OCI-LY1 (cell line): ENCODE results near the gene GPR143.

Experiments used
- EZH2 ChIP-seq: fragments of 200-600 bp; sonication (generic), shearing (Covaris generic); IDR thresholded peaks from 2 replicates; pipeline ENCODE4 v1.8.0; 2017; ENCODE audit warnings: borderline replicate concordance, mixed run types, mild to moderate bottlenecking, antibody characterized with exemption, low read length, moderate library complexity, mixed read lengths
- TF ChIP-seq, protein P1 (sequence below): fragments of 200-600 bp; sonication (generic), shearing (Covaris generic); IDR thresholded peaks from 2 replicates; pipeline ENCODE4 v1.5.1; 2017; ENCODE audit warnings: mild to moderate bottlenecking, antibody characterized with exemption, low read length, moderate library complexity, mixed read lengths

DNA sequence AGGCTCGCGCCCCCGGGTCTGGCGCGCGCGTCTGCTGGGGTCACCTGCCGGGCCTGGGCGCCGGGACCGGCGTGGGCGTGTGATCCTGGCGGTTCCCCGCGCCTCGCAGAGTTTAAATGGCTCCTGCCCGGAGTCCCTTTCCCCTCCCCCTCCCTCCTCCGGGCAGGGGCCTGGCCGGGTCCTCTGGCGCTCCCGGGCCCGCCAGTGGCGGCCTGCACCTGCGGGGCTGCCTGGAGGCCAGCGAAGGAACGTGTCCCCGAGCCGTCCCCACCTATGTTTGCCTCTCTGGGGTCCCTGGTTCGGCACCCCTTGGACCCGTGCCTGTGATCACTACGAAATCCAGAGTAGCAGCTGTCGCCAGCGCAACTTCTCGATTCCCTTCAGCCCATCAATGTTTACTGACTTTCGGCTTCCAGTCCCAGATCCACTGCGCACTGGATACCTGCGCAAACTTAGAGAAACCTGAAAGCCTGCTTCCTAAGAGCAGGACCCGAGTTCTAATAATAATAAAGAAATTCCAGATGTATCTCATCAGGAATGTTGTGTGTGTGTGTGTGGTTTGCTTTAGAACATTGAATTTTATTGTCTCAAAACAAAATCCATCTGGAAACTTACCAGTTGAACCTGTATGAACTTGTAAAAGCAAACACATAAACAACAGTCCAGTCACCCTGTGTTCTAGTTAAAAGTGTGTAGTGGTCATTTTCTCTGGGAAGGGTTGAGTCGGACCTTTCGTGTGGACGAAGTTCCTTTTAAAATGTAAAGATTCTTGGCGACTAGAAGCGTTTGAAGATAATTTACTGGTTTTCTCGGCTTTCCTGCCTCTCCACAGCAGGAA lies 21.4 kb upstream of the GPR143 start:
- TF ChIP-seq, protein P1, sequence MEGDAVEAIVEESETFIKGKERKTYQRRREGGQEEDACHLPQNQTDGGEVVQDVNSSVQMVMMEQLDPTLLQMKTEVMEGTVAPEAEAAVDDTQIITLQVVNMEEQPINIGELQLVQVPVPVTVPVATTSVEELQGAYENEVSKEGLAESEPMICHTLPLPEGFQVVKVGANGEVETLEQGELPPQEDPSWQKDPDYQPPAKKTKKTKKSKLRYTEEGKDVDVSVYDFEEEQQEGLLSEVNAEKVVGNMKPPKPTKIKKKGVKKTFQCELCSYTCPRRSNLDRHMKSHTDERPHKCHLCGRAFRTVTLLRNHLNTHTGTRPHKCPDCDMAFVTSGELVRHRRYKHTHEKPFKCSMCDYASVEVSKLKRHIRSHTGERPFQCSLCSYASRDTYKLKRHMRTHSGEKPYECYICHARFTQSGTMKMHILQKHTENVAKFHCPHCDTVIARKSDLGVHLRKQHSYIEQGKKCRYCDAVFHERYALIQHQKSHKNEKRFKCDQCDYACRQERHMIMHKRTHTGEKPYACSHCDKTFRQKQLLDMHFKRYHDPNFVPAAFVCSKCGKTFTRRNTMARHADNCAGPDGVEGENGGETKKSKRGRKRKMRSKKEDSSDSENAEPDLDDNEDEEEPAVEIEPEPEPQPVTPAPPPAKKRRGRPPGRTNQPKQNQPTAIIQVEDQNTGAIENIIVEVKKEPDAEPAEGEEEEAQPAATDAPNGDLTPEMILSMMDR: no peak
- no peak for TF ChIP-seq EZH2
